GM13977 (cell line): Measurements from ENCODE around the gene NME1.
"Not testable (repeated sequence)": the region's sequence is repeated elsewhere in the genome, so short reads cannot be mapped to it uniquely, and the experiment has no call there.

Experiments used
- DNase-seq: peaks from one replicate; pipeline ENCODE4 v3.0.0; 2012; ENCODE audit warnings: low spot score
- CTCF ChIP-seq: IDR thresholded peaks from 2 replicates; pipeline ENCODE4 v1.5.1; 2012; ENCODE audit warnings: mild to moderate bottlenecking, control low read depth; ENCODE audit not compliant: insufficient read depth; ENCODE audit errors: extremely low read depth, missing control alignments
- in situ Hi-C: fragments of 300-500 bp; cut with MboI; formaldehyde crosslinking; loops from one replicate; pipeline ENCODE4 v1.12.0; 2022; ENCODE audit warnings: low sequenced_read_pairs, low pct_unique_long_range_greater_than_20kb, mixed read lengths, inconsistent platforms; ENCODE audit not compliant: unreplicated experiment

Gene NME1

GRCh38 chr17:51153210-51154072 lies at the start of gene NME1:
Gene NME1 (plus strand): TSS chr17:51153559. CDS start chr17:51155655, 2,096 bp downstream.
- in situ Hi-C loops, result loop anchor here (10.0 kb wide), 1 partner anchor 149 kb away; no protein-coding TSS in a partner anchor
- TF ChIP-seq CTCF, result peak; percentile 90
- DNase-seq, result peak; percentile 93

GRCh38 chr17:51107778-51108177 lies 45.6 kb upstream of the NME1 start:
- no peak for TF ChIP-seq CTCF
- no peak for DNase-seq

DNA sequence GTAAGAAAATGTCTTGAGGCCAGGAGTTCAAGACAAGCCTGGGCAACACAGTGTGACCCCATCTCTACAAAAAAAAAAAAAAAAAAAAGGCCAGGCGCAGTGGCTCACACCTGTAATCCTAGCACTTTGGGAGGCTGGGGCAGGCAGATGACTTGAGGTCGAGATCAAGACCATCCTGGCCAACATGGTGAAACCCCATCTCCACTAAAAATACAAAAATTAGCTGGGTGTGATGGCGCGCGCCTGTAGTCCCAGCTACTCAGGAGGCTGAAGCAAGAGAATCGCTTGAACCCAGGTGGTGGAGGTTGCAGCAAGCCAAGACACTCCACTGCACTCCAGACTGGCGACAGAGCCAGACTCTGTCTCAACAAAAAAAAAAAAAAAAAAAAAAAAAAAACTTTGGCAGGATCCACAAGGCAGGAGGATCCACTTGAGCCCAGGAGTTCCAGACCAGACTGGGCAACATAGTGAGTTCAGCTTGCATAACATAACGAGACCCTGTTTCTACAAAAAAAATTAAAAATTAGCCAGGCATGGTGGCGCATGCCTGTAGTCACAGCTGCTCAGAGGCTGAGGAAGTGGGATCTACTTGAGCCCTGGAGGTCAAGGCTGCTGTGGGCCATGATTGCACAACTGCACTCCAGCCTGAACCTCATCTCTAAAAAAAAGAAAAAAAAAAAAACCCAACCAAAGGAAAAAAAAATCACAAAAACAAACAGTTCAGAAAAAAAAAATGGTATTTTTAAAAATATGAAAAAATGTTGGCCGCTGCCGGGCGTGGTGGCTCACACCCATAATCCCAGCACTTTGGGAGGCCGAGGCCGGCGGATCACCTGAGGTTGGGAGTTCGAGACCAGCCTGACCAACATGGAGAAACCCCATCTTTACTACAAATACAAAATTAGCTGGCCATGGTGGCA lies 40.8 kb upstream of the NME1 start:
- DNase-seq, in situ Hi-C loops: not testable (repeated sequence)

More at GRCh38 chr17:51107778-51108177, 45.6 kb upstream of the NME1 start:
- in situ Hi-C loops, result no loop called here

DNA sequence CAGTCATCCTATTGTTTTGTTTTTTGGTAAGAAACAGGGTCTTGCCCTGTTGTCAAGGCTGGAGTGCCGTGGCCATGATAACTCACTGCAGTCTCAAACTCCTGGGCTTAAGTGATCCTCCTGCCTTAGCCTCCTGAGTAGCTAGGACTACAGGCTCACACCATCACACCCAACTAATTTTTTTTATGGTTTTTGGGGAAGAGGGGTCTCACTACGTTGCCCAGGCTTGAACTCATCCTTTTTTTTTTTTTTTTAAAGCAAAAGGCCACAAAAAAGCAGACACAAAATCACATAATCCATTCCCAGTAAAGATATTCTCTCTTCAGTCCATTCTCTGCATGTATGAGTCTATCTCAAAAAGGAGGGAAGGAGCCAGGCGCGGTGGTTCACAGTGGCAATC lies 38.2 kb upstream of the NME1 start:
- no peak for DNase-seq
- TF ChIP-seq CTCF, result no peak
- in situ Hi-C loops, result no loop called here

- in situ Hi-C loops, result no loop called here
- no peak for TF ChIP-seq CTCF
- DNase-seq, result no peak
These were observed 34.8 kb upstream of the NME1 start for GRCh38 chr17:51118330-51119195.

GRCh38 chr17:51119415-51120356 lies 33.7 kb upstream of the NME1 start:
- no peak for TF ChIP-seq CTCF
- in situ Hi-C loops, result no loop called here
- DNase-seq, result peak; percentile 62
